ENCODE data around the gene COMMD10. TPM values are rescaled to one million over a fixed set of nuclear protein-coding genes. Genes with fewer than 3 reads are reported as not detected.

COMMD10 gene
- total RNA-seq, 1 donor from 2014 or later, result 29.4 TPM

DNA sequence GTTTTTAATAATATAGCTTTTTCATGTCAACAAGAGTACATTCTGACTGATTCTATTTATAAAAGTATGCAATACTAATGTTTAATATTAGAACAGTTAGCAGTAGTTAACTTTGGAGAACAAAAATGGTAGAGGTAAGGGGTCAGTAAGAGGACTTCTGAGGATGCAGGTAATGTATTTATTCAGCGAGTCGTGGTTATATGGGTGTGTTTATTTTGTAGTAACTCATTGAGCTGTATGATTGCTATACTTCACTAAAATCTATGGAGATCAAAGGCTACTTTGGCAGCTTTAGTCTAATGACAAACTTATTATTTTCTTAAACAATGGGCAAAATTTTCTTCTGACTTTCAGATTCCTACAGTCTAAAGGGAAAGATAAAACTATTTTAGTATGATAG lies 146.5 kb downstream of the COMMD10 start:
- H3K27me3 Mint-ChIP-seq (ENCODE audit: low read depth), result no peaks in the 10 kb centered on the region
- TF ChIP-seq, protein P1, sequence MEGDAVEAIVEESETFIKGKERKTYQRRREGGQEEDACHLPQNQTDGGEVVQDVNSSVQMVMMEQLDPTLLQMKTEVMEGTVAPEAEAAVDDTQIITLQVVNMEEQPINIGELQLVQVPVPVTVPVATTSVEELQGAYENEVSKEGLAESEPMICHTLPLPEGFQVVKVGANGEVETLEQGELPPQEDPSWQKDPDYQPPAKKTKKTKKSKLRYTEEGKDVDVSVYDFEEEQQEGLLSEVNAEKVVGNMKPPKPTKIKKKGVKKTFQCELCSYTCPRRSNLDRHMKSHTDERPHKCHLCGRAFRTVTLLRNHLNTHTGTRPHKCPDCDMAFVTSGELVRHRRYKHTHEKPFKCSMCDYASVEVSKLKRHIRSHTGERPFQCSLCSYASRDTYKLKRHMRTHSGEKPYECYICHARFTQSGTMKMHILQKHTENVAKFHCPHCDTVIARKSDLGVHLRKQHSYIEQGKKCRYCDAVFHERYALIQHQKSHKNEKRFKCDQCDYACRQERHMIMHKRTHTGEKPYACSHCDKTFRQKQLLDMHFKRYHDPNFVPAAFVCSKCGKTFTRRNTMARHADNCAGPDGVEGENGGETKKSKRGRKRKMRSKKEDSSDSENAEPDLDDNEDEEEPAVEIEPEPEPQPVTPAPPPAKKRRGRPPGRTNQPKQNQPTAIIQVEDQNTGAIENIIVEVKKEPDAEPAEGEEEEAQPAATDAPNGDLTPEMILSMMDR (conservative IDR thresholded peaks at IDR 0.05), result no peak
- no peak for DNase-seq (ENCODE audit: low read depth, low spot score)
- no peak overlapping the region for H3K4me3 Mint-ChIP-seq
- no peaks in the 10 kb centered on the region for H3K4me1 Mint-ChIP-seq
- no peak overlapping the region for H3K27ac Mint-ChIP-seq (ENCODE audit: unreplicated experiment)
- peaks cover 3% of the 10 kb centered on the region for H3K36me3 Mint-ChIP-seq (ENCODE audit: low read depth)
- H3K9me3 Mint-ChIP-seq, result peaks cover 7% of the 10 kb centered on the region

DNA sequence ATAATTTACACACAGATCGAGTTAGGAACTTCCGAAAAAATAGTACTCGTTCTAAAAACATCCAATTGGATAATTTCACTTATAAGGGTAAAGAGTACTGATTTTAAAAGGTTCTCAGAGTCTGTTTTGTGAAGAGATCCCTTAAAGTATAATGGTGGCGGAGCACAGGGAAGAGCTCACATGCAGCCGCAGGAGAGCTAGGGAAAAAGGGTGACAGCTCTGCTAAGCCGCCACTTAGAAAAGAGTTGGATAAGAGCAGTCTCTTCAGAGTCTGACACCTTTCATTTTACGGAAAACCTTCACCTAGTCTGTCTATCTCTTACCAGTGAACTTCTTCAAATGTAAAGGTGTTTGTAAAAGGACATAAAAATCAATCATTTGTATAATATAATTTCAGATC lies 149.9 kb downstream of the COMMD10 start:
- Mint-ChIP-seq H3K36me3 (ENCODE audit: low read depth) (peaks cover 10% of the 10 kb centered on the region), H3K27ac (ENCODE audit: unreplicated experiment) (no peak overlapping the region), H3K4me3 (no peak overlapping the region), H3K9me3 (peaks cover 9% of the 10 kb centered on the region), H3K4me1 (no peaks in the 10 kb centered on the region), H3K27me3 (ENCODE audit: low read depth) (no peaks in the 10 kb centered on the region)
- TF ChIP-seq, protein P1 (conservative IDR thresholded peaks at IDR 0.05), result no peak
- DNase-seq (ENCODE audit: low read depth, low spot score), result no peak

DNA sequence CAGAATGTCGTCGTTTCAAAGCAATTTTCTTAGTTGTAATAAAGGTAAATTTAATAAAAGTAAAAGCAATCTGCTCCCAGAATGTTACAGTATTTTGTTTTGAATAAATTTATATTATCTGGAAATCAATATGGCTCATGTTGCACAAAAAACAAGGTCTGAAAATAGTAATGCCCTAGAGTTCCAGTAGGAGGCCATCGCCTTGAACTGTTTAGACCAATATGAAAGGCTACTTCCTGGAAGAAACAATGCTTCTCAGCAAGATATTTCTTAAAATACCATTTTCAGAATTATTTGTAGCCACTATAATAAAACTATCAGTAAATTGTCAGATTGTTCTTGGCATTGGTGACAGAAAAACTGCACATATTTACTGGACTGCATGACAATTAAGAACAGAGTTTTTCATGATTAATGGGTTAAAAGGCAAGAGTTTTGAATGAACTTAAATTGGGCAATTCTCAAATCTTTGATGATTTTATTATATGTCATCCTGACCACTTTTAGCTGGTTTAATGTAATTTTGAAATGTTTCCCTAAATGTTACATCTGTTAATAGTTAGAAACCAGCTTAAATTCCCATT lies 153.2 kb downstream of the COMMD10 start:
- no peak for DNase-seq (ENCODE audit: low read depth, low spot score)
- H3K9me3 Mint-ChIP-seq, result peaks cover 9% of the 10 kb centered on the region
- H3K4me1 Mint-ChIP-seq, result no peaks in the 10 kb centered on the region
- H3K4me3 Mint-ChIP-seq, result no peak overlapping the region
- H3K36me3 Mint-ChIP-seq (ENCODE audit: low read depth), result peaks cover 15% of the 10 kb centered on the region
- TF ChIP-seq, protein P1 (conservative IDR thresholded peaks at IDR 0.05), result peak; percentile 50
- H3K27me3 Mint-ChIP-seq (ENCODE audit: low read depth), result no peaks in the 10 kb centered on the region
- no peak overlapping the region for H3K27ac Mint-ChIP-seq (ENCODE audit: unreplicated experiment)

DNA sequence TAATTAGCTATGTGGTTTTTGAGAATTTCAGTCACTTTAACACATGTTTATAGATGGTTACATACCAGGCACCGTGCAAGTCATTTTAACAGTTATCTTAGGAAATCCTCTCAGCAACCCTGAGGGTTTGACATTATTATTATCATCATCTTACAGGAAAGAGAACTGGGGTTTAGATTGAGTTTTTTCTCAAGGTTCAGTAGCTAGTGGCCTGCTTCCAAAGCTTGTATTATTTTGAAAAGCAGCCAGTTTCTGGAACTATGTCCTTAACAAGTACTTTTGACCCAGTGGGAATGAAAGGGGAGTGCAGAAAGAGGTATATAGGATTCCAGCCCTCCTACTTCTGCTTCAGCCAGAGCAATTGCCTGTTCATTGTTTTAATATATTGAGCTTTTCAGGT lies 157.5 kb downstream of the COMMD10 start:
- Mint-ChIP-seq H3K27me3 (ENCODE audit: low read depth) (no peaks in the 10 kb centered on the region), H3K36me3 (ENCODE audit: low read depth) (peaks cover 27% of the 10 kb centered on the region), H3K4me3 (no peak overlapping the region), H3K4me1 (no peaks in the 10 kb centered on the region), H3K9me3 (peaks cover 12% of the 10 kb centered on the region), H3K27ac (ENCODE audit: unreplicated experiment) (no peak overlapping the region)
- no peak for DNase-seq (ENCODE audit: low read depth, low spot score)
- TF ChIP-seq, protein P1 (conservative IDR thresholded peaks at IDR 0.05), result no peak

DNA sequence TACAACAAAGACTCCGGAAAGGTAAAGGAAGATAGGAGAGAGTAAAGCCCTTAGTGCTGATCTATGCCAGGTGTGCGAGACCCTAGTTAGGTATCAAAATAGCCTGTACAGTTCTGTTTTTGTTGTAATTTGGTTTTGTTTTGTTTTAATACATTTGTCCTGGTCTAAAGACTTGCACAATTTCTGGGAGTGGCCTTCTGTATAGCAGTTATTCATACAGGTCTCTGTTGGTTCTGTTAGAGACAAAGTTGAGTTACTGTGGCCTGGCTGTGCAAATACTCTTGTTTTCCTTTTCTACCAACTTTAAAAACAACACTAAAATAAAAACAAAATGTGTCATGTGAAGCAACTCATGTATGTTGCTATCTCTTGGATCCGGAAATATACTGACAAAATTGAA lies 163.6 kb downstream of the COMMD10 start:
- Mint-ChIP-seq H3K36me3 (ENCODE audit: low read depth) (peaks cover 19% of the 10 kb centered on the region), H3K27ac (ENCODE audit: unreplicated experiment) (no peak overlapping the region), H3K9me3 (peaks cover 14% of the 10 kb centered on the region), H3K4me3 (no peak overlapping the region), H3K27me3 (ENCODE audit: low read depth) (no peaks in the 10 kb centered on the region), H3K4me1 (no peaks in the 10 kb centered on the region)
- TF ChIP-seq, protein P1 (conservative IDR thresholded peaks at IDR 0.05), result no peak
- DNase-seq (ENCODE audit: low read depth, low spot score), result no peak

Measured in neural crest cell (in vitro differentiated cells).